Glomerular visceral epithelial cell (primary cell): ENCODE results near the gene SEMA3B.
"Not testable (repeated sequence)": the region's sequence is repeated elsewhere in the genome, so short reads cannot be mapped to it uniquely, and the experiment has no call there.

Source experiments
- DNase-seq: peaks from one replicate; pipeline ENCODE4 v3.0.0-alpha.2; 2016; ENCODE audit errors: extremely low spot score

The SEMA3B gene

GRCh38 chr3:50258979-50259378, 10.0 kb upstream of the SEMA3B start:
- DNase-seq = no peak

DNA sequence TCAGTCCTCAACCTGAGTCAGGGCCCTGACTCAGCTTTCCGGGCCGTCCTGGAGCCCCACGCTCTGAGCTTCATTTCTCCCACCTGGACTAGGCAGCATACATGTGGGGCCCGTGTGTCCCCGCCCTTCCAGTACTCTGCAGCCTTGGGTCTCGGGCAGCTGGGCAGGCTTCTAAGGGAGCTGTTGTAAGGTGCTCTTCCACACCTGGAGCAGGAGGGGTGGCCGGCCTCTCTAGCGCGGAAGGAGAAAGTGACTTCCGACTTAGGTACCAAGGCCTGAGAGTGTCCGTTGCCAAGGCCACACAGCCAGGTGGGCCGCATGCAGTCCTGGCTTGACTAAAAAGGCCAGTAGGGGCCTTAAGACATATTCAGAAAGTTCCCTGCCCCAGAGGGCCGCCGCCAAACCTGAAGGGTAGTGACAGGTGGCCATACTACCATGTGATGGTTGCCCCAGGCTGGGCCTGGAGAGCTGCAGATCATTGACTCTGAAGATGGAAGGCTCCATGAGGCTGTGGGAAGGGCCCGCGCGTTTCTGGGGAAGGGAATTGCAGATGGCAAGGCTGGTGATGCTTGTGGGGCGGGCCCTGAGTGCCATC, 9.4 kb upstream of the SEMA3B start:
- DNase-seq = no peak

GRCh38 chr3:50260027-50260941, 8.7 kb upstream of the SEMA3B start:
- peak; percentile 91 for DNase-seq

DNA sequence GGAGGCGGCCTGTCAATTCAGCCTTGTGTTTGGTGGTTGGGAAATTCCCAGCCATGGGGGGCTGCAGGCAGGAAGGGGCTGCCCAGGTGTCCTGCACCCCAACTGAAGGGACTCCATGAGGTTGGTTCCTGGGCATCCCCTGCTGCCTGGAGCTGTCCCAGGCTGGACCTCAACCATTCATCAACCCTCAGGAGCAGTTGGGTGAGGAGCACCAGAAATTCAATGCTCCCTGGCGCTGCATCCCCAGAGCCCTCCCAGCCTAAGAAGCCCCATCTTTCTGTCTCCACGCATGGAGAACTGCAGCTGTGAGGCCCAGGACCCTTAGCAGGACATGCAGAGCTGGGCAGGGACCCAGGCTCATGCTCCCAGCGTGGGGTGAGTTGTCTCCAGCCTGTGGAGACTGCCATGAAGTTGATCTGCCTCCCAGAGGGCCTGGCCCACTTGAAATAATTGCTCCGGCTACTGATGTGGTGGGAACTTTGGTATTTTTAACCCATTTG, 8.0 kb upstream of the SEMA3B start:
- no peak for DNase-seq

- DNase-seq = no peak
Observed at GRCh38 chr3:50261505-50261904, 7.4 kb upstream of the SEMA3B start.

GRCh38 chr3:50262200-50262599, 6.7 kb upstream of the SEMA3B start:
- DNase-seq = not testable (repeated sequence)

DNA sequence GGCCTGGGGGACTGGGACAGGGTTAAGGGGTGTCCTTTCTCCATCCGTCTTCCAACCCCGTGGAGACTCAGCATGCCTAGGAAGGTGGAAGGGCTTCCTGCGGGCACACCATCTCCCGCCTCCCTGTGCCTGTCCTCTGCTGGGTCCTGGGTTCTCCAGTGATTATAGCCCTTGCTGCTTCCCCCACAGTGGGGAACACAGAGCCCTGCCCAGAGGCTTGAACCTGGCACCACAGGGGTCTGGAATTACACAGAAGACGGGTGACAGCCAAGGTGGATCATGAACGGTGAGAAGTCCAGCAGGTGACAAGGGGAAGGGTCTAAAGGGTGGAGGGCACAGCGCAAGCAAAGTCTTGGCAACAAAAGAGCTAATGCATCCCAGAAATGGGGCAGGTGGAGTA, 6.2 kb upstream of the SEMA3B start:
- DNase-seq = no peak

DNA sequence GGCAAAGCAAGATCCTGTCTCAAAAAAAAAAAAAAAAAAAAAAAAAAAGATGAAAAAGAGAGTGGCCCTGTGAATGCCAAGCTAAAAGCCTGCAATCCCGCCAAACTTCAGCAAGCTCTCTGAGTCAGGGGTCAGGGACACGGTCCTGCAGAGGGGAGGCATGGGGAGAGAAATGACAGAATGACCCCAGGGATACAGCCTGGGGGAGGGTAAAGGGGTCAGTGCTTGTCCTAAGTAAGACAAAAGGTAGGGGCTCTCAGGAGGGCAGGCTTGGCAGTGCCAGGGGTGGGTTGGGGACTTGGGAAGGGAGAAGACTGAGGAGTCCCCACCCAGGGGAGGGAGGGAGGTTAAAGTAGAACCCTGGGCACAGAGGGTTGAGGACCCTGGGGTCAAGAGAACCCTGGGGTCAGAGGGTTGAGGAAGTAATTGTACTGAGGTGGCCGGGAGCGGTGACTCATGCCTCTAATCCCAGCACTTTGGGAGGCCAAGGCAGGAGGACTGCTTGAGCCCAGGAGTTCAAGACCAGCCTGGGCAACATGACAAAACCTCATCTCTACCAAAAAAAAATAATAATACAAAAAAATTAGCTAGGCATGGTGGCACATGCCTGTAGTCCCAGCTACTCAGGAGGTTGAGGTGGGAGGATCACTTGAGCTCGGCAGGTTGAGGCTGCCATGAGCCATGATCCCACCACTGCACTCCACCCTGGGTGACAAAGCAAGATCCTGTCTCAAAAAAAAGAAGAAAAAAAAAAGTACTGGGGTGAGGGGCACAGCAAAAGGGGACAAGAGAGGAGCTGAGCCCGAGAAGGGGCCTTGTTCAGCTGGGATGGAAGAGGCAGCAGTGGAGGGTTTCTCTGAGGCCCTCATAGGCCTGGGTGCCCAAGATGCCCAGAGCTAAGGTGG, 5.2 kb upstream of the SEMA3B start:
- no peak for DNase-seq

DNA sequence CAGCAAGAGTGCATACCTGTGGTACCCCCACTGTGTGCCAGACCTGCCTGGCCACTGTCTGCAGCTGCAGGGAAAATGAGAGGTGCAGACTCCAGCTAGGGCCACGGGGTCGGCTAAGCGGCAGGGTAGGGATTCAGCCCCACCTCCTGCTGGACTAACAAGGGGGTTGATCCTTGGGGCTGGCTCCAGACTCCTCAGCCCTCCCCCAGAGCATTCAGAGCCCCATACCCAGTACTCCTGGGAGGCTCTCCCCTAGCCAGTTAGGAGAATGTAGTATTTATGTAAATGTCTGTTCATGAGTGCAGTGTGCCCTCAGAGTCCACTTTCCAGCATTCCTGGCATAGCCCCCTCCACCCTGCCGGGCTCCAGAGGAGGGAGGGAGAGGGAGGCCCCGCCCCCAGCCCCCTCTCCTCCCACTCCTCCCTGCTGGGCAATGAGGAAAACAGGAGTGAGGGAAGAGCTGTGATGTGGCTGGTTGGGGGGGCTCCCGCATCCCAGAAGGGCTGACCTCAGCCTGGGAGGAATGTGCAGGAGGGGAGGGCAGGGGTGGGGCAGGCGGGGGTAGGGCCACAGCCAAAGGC, 4.5 kb upstream of the SEMA3B start:
- peak; percentile 98 for DNase-seq

- DNase-seq = no peak
Observed at GRCh38 chr3:50264964-50265485, 3.9 kb upstream of the SEMA3B start.

DNA sequence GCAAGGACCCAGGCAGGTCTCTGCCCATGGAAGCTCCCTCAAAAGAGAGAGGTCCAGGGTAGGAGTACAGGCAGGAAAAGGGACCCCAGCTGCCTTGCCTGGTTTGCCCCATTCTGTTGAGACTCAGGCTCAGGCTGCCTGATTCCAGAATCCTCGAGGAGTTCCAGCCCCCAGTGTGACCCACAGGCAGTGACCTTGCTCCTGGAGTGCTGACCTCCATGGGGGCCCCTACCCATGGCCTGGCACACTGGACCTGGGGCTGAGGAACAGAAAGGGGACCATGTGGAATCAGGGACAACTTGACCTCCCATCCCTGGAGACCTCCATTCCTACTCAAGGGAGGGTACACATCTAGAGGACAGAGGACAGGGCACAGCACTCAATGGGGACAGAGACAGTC, 3.4 kb upstream of the SEMA3B start:
- no peak for DNase-seq

DNA sequence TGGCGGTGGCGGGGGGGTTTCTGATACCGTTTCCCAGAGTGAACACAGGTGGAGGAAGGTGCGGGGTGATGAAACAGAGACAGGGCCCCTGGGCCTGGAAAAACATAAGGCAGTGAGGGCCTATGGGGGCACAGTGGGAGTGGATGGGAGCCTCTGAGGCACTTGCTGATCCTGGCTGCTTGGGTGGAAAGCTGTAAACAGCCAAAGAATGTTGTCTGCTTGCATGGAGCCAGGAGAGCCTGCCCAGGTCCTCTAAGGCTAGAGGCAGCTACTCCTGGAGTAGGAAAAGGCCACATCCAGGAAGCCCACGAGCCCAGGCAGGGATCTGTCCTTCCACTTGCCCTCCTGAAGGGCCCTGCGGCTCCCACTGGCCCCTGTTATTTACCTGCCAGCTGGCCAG, 2.9 kb upstream of the SEMA3B start:
- DNase-seq = no peak

- DNase-seq = no peak
Observed at GRCh38 chr3:50266836-50267235, 2.1 kb upstream of the SEMA3B start.

- no peak for DNase-seq
Observed at GRCh38 chr3:50267280-50267913, 1.6 kb upstream of the SEMA3B start.

GRCh38 chr3:50268276-50268675, 671 bp upstream of the SEMA3B start:
- no peak for DNase-seq

- no peak for DNase-seq
Observed at GRCh38 chr3:50269460-50269859, 513 bp downstream of the SEMA3B start.

GRCh38 chr3:50269977-50270413, 1.0 kb downstream of the SEMA3B start:
- peak; percentile 62 for DNase-seq

DNA sequence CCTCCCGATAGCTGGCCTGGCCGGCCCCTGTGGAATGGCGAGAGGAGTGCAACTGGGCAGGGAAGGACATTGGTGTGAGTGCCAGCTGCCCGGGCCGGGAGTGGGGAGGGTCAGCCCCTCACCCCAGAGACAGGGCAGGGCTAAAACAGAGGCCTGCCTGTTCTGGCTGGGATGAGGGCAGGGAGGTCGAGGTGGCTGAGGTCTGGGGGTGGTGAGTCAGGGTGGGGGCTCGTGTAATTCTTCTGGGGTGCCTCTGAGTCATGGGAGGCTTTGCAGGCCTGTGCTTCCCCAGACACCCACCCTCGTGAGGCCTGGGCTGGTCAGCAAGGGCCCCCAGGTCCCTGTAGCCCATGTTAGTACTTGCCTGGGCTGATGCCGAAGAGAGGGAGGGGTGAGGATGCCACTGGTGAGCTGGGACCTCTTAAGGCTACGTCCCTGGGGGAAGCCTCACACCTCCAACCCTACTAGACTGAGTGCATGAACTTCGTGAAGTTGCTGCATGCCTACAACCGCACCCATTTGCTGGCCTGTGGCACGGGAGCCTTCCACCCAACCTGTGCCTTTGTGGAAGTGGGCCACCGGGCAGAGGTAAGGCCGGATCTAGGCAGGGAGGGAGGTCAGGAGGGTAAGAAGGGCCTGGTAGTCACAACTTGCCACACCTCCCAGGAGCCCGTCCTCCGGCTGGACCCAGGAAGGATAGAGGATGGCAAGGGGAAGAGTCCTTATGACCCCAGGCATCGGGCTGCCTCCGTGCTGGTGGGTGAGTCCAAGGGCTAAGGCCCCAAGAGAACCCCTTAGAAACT, 1.7 kb downstream of the SEMA3B start:
- DNase-seq = no peak

DNA sequence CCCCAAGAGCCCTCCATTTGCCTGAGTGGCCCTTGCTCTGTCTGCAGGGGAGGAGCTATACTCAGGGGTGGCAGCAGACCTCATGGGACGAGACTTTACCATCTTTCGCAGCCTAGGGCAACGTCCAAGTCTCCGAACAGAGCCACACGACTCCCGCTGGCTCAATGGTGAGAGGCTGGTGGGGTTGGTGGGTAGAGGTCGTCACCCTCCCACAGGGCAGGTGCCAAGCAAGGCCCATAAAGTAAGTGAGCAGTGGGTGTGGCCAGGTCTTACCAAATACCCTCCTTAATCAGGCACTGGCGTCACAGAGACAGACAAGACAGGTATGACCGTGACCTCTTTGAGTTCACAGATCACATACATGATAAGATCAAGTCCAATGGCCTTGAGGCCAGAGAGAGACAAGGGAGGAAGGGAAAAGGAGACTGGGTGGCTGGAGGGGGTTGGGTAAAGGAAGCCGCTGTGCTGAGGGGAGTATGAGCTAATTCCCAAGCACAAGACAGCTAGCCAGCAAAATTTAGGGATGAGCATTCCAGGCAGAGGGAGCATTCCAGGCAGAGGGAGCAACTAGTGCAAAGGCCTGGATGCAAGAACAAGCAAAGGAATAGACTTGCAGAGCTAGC, 2.5 kb downstream of the SEMA3B start:
- no peak for DNase-seq

- not testable (repeated sequence) for DNase-seq
Observed at GRCh38 chr3:50272538-50272910, 3.6 kb downstream of the SEMA3B start.
